ENCODE results near the gene NR3C2.

The NR3C2 gene

DNA sequence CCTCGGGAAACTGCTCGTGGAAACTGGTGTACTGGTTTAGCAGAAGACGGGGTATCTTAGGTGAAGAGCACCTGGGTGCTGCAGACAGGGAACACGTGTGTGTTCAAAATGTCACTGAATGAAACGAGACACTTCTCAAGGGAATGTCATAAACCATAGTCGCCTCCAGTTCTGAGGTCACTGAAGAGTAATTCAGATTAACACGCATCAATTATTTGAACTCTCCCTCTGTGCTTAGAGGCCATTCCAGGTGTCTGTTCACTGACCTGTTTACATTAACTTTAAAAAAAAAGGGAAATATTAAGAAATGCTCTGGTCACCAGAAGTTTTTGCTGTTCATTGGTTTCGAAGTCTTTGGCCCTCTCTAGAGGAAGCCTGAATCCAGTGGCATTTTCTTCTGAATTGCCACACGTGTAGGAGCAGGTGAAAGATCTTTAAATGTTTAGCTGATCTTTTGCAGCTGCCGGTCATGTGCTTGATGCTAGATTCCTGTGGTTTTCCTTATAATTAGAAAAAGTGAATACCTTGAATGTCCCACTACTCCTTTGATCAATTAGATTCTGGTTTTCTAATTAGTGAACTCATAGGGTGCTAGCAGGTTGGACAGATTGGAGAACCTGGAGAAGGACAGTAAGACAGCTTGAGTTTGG lies 379.8 kb downstream of the NR3C2 start:
- H3K27ac ChIP-seq = no peak overlapping the region
- no peak for TF ChIP-seq ZFX (IDR thresholded peaks at IDR 0.05; ENCODE audit: borderline replicate concordance)
- TF ChIP-seq, protein P1, sequence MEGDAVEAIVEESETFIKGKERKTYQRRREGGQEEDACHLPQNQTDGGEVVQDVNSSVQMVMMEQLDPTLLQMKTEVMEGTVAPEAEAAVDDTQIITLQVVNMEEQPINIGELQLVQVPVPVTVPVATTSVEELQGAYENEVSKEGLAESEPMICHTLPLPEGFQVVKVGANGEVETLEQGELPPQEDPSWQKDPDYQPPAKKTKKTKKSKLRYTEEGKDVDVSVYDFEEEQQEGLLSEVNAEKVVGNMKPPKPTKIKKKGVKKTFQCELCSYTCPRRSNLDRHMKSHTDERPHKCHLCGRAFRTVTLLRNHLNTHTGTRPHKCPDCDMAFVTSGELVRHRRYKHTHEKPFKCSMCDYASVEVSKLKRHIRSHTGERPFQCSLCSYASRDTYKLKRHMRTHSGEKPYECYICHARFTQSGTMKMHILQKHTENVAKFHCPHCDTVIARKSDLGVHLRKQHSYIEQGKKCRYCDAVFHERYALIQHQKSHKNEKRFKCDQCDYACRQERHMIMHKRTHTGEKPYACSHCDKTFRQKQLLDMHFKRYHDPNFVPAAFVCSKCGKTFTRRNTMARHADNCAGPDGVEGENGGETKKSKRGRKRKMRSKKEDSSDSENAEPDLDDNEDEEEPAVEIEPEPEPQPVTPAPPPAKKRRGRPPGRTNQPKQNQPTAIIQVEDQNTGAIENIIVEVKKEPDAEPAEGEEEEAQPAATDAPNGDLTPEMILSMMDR (IDR thresholded peaks at IDR 0.05) = no peak

DNA sequence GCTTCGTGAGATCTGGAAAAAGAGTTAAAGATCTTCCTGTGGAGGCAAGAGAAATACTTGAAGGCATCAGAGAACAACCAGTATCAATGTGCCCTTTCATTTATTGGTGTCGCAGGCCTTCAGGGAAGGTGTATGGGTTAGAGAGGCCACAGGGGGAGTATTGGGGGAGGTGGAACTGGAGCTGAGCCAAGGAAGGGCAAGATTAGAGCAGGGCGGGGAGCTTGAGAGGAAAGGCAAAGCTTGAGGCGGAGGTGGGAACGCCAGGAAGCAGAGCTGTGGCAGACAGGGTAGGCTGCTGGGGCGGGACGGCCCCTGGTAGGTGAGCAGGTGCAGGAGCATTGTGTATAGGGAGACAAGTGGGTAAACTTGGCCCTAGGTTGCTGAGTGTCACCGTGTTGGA lies 380.4 kb downstream of the NR3C2 start:
- no peak overlapping the region for H3K27ac ChIP-seq
- TF ChIP-seq, protein P1 (IDR thresholded peaks at IDR 0.05) = no peak
- no peak for TF ChIP-seq ZFX (IDR thresholded peaks at IDR 0.05; ENCODE audit: borderline replicate concordance)

DNA sequence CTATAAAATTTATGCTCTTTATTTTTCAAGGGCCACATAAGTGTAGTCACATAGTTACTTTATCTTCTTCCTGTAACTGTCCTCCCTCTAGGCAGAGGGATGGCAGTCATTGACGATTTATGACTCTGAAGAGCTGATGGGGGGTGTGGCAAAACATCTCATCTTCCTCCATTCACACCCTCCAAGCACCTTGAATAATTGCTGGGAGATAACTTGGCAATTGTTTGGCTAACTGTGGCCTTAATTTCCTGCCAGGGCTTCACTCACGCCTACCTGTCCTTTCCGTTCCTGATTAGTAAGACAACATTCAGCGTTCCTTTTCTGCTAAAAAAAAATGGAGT lies 381.1 kb downstream of the NR3C2 start:
- no peak overlapping the region for H3K27ac ChIP-seq
- TF ChIP-seq, protein P1 (IDR thresholded peaks at IDR 0.05) = no peak
- TF ChIP-seq ZFX (IDR thresholded peaks at IDR 0.05; ENCODE audit: borderline replicate concordance) = no peak

DNA sequence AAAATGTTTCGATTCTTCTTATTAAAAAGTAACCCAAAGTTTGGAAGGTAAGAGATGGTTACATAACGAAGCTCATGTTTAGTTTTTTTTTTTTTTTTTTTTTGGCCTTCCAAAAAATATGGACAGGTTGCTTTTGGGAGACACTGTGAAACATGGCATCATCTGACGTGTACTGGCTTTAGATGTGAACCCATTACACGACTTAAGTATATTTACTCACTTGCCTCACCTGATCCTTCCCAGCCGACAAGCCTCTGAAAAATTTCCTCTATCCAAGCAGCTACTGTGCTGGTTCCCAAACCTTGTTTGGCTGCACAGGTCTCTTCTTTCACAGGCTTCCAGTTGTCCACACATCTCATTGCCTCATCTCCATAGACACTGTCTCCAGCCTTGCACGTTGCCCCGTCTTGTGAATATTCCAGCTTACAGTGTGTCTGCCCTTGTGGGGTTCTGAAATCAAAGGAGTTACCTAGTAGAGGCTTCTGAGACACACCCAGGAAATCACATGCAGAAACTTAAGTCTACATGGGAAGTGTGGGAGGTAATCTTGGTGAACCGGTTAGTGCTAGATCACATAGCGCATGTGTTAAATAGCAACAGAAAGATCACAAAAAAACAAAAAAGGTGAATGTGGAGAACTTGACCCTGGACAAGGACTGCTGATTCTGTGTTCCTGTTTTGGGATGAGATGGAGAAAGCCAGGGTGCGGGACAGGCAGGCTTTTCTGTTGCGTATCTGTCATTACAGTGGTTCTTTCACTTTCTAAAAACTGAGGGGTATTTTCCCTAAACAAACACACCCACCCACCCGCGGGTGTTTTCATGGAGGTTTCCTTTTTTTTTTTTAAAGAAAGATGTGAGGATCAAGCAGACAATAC lies 381.7 kb downstream of the NR3C2 start:
- TF ChIP-seq, protein P1 (IDR thresholded peaks at IDR 0.05) = no peak
- no peak for TF ChIP-seq ZFX (IDR thresholded peaks at IDR 0.05; ENCODE audit: borderline replicate concordance)
- no peak overlapping the region for H3K27ac ChIP-seq

DNA sequence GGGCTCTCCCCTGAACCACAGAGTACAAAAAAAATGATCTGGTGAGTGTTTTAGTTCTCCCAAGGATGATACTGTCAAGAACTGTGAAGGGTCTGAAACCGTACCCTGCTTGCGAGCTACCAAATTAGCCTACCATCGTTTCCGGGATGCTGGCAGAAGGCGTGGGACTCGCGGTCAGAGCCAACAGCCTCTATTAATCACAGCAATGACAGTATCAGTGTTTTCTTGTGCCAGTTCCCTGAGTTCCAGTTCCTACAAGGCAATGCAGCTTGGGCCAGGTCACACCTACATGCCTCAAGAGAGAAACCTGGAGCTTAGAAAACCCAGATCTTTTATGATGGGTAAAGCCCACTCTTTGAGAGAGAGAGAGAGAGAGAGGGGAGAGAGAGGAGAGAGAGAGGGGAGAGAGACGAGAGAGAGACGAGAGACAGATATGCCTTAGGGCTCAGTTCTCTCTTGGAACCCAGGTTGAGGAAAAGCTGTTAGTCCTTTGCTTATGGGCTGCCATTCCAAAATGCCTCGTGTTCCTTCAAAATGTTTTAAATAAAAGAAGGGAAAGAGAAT lies 382.5 kb downstream of the NR3C2 start:
- TF ChIP-seq, protein P1 (IDR thresholded peaks at IDR 0.05) = no peak
- TF ChIP-seq ZFX (IDR thresholded peaks at IDR 0.05; ENCODE audit: borderline replicate concordance) = no peak

DNA sequence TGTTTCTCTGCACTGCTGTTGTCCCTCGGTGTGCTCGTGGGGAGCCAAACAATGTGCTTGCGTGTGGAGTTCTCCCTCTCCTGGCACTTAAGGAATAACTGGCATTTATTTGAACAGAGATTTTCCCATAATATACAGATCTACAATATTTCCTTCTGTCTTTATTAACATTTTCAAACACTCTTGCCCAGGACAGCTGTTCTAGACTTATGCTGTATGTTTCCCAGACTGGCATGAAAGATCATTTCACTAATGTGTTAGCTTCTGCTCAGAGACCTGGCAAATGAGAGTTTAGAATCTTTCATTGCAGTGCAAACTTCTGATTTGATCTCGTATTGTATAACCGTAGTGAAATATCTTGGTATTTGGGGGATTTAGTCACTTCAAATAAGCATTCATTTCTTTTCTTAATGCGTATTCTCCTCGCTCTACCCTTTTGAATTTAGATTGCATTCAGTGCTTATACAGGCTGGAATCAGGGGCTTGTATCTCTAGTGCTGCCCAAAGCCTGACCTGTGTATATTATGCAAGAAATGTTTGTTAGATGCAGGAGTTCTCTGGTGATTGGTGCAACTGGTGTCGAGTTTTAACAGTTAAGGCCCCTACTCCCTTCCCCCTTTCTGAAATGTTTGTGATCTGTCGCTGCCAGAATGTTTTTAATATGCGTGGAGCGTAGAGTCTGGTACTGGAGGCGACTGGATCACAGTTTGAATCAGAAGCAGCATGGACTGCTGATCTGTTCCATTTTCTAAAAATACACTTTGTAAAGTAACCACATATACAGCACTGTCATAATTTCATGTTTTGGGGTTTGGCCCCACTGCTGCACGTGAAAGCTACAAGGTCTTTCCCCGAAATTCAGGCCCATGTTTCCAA lies 384.0 kb downstream of the NR3C2 start:
- H3K27ac ChIP-seq = no peak overlapping the region
- no peak for TF ChIP-seq ZFX (IDR thresholded peaks at IDR 0.05; ENCODE audit: borderline replicate concordance)
- TF ChIP-seq, protein P1 (IDR thresholded peaks at IDR 0.05) = no peak

More for the DNA sequence above, 382.5 kb downstream of the NR3C2 start:
- no peak overlapping the region for H3K27ac ChIP-seq
